Neural progenitor cell (in vitro differentiated cells): ENCODE data around the gene TUBB4B.

Experiments
- CTCF ChIP-seq: fragments of 200-600 bp; sonication (generic); IDR thresholded peaks from 2 replicates; pipeline ENCODE4 v1.5.1; 2017; ENCODE audit warnings: antibody characterized with exemption, mild to moderate bottlenecking
- EZH2 ChIP-seq: fragments of 200-600 bp; sonication (generic); IDR thresholded peaks from 2 replicates; pipeline ENCODE4 v1.6.1; 2017; ENCODE audit warnings: antibody characterized with exemption, mild to moderate bottlenecking, moderate library complexity
- EZH2phosphoT487 ChIP-seq: fragments of 200-600 bp; sonication (generic); IDR thresholded peaks from 2 replicates; pipeline ENCODE4 v1.6.1; 2017; ENCODE audit warnings: antibody characterized with exemption

- TF ChIP-seq EZH2 (no peak), CTCF (no peak), EZH2phosphoT487 (no peak)
These were observed 23.5 kb upstream of the TUBB4B start for GRCh38 chr9:137217276-137218211.
